ENCODE measurements around the gene MTARC1.

MTARC1 gene

GRCh38 chr1:220818421-220819173 is 31.9 kb downstream of the MTARC1 start:
- POLR2A ChIA-PET, result no interaction called here
- no peak overlapping the region for H3K4me3 ChIP-seq (ENCODE audit: low read depth, low read length)
- TF ChIP-seq CTCF (IDR thresholded peaks at IDR 0.05; ENCODE audit: insufficient read depth, low read length, missing control alignments), result no peak
- peak; percentile 90 for DNase-seq (ENCODE audit: low read depth, low spot score)
- CTCF ChIA-PET, result interaction anchor here (1.0 to 2.6 kb wide), 4 partner anchors 9 to 613 kb away, joined by 5 to 19 read pairs (median 6); no protein-coding TSS in a partner anchor

- no peak overlapping the region for H3K4me3 ChIP-seq (ENCODE audit: low read depth, low read length)
- POLR2A ChIA-PET, result no interaction called here
- DNase-seq (ENCODE audit: low read depth, low spot score), result no peak
- no peak for TF ChIP-seq CTCF (IDR thresholded peaks at IDR 0.05; ENCODE audit: insufficient read depth, low read length, missing control alignments)
- CTCF ChIA-PET, result interaction anchor here (0.8 to 2.6 kb wide), 7 partner anchors 9 to 612 kb away, joined by 3 to 19 read pairs (median 5); no protein-coding TSS in a partner anchor
Observed at GRCh38 chr1:220819467-220820026, 32.8 kb downstream of the MTARC1 start.

DNA sequence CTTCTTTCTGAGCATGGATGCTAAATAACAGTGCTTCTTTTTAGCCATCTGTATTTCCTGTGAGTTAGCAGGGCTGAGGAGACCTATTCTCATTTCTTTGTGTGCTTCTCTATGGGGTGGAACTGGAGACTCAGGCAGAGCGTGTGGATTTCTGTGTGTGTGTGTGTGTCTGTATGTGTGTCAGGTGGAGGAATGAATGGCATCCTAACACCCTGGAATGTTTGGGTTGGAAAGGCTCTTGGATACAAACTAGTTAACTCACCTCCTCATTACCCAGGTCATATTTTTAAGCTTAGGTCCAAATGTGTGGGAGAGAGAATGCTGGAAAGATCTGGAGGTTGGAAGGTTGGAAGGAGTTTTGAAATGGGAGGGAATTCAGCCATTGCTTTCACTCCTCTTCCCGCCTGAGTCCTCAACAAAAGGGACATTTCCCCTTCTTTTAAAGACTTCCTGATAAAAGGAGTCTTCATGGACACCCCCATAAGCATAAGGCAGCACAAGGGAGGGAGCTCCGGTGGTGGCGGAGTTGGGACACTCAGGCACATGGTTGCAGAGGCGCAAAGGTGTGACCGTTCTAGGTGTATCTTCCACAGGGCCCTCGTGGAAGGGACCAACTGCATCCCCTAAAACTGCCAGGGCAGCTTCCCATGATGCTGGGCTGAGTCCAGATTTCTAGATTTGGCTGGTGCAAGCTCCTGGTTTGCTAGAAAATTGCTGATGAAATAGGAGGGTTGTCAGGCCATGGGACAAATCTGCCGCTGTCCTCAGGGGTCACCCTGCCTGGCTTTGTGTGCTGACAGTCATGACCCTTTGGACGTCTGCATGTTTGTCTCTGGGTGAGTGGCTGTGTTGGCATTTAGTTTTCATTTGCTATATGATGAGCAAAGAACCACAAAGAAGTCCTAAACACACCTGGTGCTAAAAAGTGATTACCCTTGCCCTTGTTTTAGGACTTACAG is 37.6 kb downstream of the MTARC1 start:
- H3K4me3 ChIP-seq (ENCODE audit: low read depth, low read length), result no peak overlapping the region
- DNase-seq (ENCODE audit: low read depth, low spot score), result no peak
- ChIA-PET CTCF (interaction anchor here (0.8 to 1.9 kb wide), 3 partner anchors 14 to 612 kb away, joined by 3 to 10 read pairs (median 4); no protein-coding TSS in a partner anchor), POLR2A (interaction anchor here (0.7 kb wide), 1 partner anchor 90 kb away, joined by 3 read pairs; no protein-coding TSS in a partner anchor)
- TF ChIP-seq CTCF (IDR thresholded peaks at IDR 0.05; ENCODE audit: insufficient read depth, low read length, missing control alignments), result no peak

- CTCF ChIA-PET, result interaction anchor here (0.8 kb wide), 1 partner anchor 15 kb away, joined by 3 read pairs; no protein-coding TSS in a partner anchor
- POLR2A ChIA-PET, result no interaction called here
- no peak overlapping the region for H3K4me3 ChIP-seq (ENCODE audit: low read depth, low read length)
- DNase-seq (ENCODE audit: low read depth, low spot score), result no peak
- TF ChIP-seq CTCF (IDR thresholded peaks at IDR 0.05; ENCODE audit: insufficient read depth, low read length, missing control alignments), result no peak
Observed at GRCh38 chr1:220825819-220826551, 39.3 kb downstream of the MTARC1 start.

DNA sequence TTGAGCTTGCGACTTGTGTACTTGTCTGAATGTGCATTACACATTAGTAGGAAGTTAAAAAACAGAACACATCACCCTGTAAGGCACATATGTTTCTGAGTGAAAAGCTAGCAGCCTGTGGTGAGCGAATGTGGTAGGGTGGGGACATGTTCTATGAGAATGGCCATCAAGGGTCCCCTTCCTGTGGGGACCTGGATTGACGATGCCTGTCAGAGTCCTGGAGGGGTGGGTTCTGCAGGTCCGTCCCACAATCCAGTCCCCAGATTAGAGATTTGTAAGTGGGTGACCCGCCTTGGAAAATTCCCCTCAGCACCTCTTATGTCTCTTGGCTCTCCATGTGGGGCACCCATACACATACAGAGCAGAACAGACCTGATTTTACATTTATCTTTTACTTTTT is 40.0 kb downstream of the MTARC1 start:
- TF ChIP-seq CTCF (IDR thresholded peaks at IDR 0.05; ENCODE audit: insufficient read depth, low read length, missing control alignments), result no peak
- no peak for DNase-seq (ENCODE audit: low read depth, low spot score)
- POLR2A ChIA-PET, result no interaction called here
- CTCF ChIA-PET, result interaction anchor here (0.8 kb wide), 1 partner anchor 16 kb away, joined by 3 read pairs; no protein-coding TSS in a partner anchor
- H3K4me3 ChIP-seq (ENCODE audit: low read depth, low read length), result no peak overlapping the region

Measured in AG04449 (cell line).